ENCODE data around the gene MOCS3.

The MOCS3 gene

GRCh38 chr20:51003753-51004152, 45.1 kb downstream of the MOCS3 start:
- no peaks in the 10 kb centered on the region for H3K36me3 ChIP-seq (ENCODE audit: control insufficient read depth in 1 of 2, insufficient read depth in 2 of 2, low read depth in 1 of 2, low read length in 2 of 2)
- no peak overlapping the region for H2BK15ac ChIP-seq (ENCODE audit: low read depth, poor library complexity, severe bottlenecking)
- H3K4me3 ChIP-seq (ENCODE audit: insufficient read depth in 1 of 2, low read depth in 1 of 2, low read length in 2 of 2) = no peak overlapping the region
- H3K14ac ChIP-seq (ENCODE audit: low read length in 2 of 2) = no peak overlapping the region
- H3K79me1 ChIP-seq (replicated peaks; ENCODE audit: low read length, poor library complexity, severe bottlenecking) = no peaks in the 10 kb centered on the region
- no peak overlapping the region for H3K4me2 ChIP-seq (ENCODE audit: low read length, poor library complexity, severe bottlenecking)
- H3K9ac ChIP-seq (ENCODE audit: low read length) = no peak overlapping the region
- H3K27me3 ChIP-seq (ENCODE audit: control insufficient read depth in 1 of 2, insufficient read depth in 1 of 2, low read length in 2 of 2) = peaks cover 23 to 31% of the 10 kb centered on the region in 2 experiments
- H3K23ac ChIP-seq (ENCODE audit: low read length in 2 of 2) = no peak overlapping the region
- H3K4me1 ChIP-seq (ENCODE audit: control insufficient read depth, insufficient read depth, low read depth, low read length) = no peaks in the 10 kb centered on the region
- H2BK12ac ChIP-seq (ENCODE audit: low read length in 2 of 2) = no peak overlapping the region
- DNase-seq = no peak
- H2BK5ac ChIP-seq (ENCODE audit: low read depth, low read length, poor library complexity, severe bottlenecking) = no peak overlapping the region
- no peak overlapping the region for H2AK5ac ChIP-seq (ENCODE audit: low read length, severe bottlenecking)
- no peak overlapping the region for H2BK120ac ChIP-seq (ENCODE audit: low read depth, low read length)
- H3K18ac ChIP-seq (ENCODE audit: low read depth in 1 of 2, low read length in 2 of 2) = no peak overlapping the region
- WGBS = 94% methylated on average over 21 of the region's 21 CpGs
- H2AFZ ChIP-seq (ENCODE audit: low read depth, low read length) = no peak overlapping the region
- H3K9me3 ChIP-seq (ENCODE audit: control insufficient read depth, low read length) = no peaks in the 10 kb centered on the region
- H3K4ac ChIP-seq (ENCODE audit: low read depth in 1 of 2, low read length in 2 of 2) = no peak overlapping the region
- no peak overlapping the region for H4K91ac ChIP-seq (ENCODE audit: low read length)
- no peak overlapping the region for H4K8ac ChIP-seq (ENCODE audit: low read length)
- no peak overlapping the region for H3K27ac ChIP-seq (ENCODE audit: low read length, poor library complexity, severe bottlenecking)

GRCh38 chr20:51004305-51004727, 45.7 kb downstream of the MOCS3 start:
- no peaks in the 10 kb centered on the region for H3K9me3 ChIP-seq (ENCODE audit: control insufficient read depth, low read length)
- no peak overlapping the region for H2BK15ac ChIP-seq (ENCODE audit: low read depth, poor library complexity, severe bottlenecking)
- H3K4me3 ChIP-seq (ENCODE audit: insufficient read depth in 1 of 2, low read depth in 1 of 2, low read length in 2 of 2) = no peak overlapping the region
- H3K27ac ChIP-seq (ENCODE audit: low read length, poor library complexity, severe bottlenecking) = no peak overlapping the region
- no peaks in the 10 kb centered on the region for H3K36me3 ChIP-seq (ENCODE audit: control insufficient read depth in 1 of 2, insufficient read depth in 2 of 2, low read depth in 1 of 2, low read length in 2 of 2)
- WGBS = 97% methylated on average over 44 of the region's 44 CpGs
- H2AFZ ChIP-seq (ENCODE audit: low read depth, low read length) = no peak overlapping the region
- no peaks in the 10 kb centered on the region for H3K4me1 ChIP-seq (ENCODE audit: control insufficient read depth, insufficient read depth, low read depth, low read length)
- H2AK5ac ChIP-seq (ENCODE audit: low read length, severe bottlenecking) = no peak overlapping the region
- peaks cover 23 to 27% of the 10 kb centered on the region in 2 experiments for H3K27me3 ChIP-seq (ENCODE audit: control insufficient read depth in 1 of 2, insufficient read depth in 1 of 2, low read length in 2 of 2)
- no peak overlapping the region for H2BK5ac ChIP-seq (ENCODE audit: low read depth, low read length, poor library complexity, severe bottlenecking)
- H3K79me1 ChIP-seq (replicated peaks; ENCODE audit: low read length, poor library complexity, severe bottlenecking) = no peaks in the 10 kb centered on the region
- DNase-seq = no peak
- H2BK120ac ChIP-seq (ENCODE audit: low read depth, low read length) = no peak overlapping the region
- no peak overlapping the region for H3K9ac ChIP-seq (ENCODE audit: low read length)
- no peak overlapping the region for H3K14ac ChIP-seq (ENCODE audit: low read length in 2 of 2)
- no peak overlapping the region for H3K23ac ChIP-seq (ENCODE audit: low read length in 2 of 2)
- no peak overlapping the region for H4K91ac ChIP-seq (ENCODE audit: low read length)
- no peak overlapping the region for H4K8ac ChIP-seq (ENCODE audit: low read length)
- no peak overlapping the region for H3K18ac ChIP-seq (ENCODE audit: low read depth in 1 of 2, low read length in 2 of 2)
- no peak overlapping the region for H2BK12ac ChIP-seq (ENCODE audit: low read length in 2 of 2)
- no peak overlapping the region for H3K4ac ChIP-seq (ENCODE audit: low read depth in 1 of 2, low read length in 2 of 2)
- H3K4me2 ChIP-seq (ENCODE audit: low read length, poor library complexity, severe bottlenecking) = no peak overlapping the region

- no peak overlapping the region for H3K4me3 ChIP-seq (ENCODE audit: insufficient read depth in 1 of 2, low read depth in 1 of 2, low read length in 2 of 2)
- no peak overlapping the region for H2AFZ ChIP-seq (ENCODE audit: low read depth, low read length)
- H2BK12ac ChIP-seq (ENCODE audit: low read length in 2 of 2) = no peak overlapping the region
- no peak overlapping the region for H4K8ac ChIP-seq (ENCODE audit: low read length)
- H3K18ac ChIP-seq (ENCODE audit: low read depth in 1 of 2, low read length in 2 of 2) = no peak overlapping the region
- 97% methylated on average over 9 of the region's 9 CpGs for WGBS
- H2AK5ac ChIP-seq (ENCODE audit: low read length, severe bottlenecking) = no peak overlapping the region
- no peak overlapping the region for H2BK15ac ChIP-seq (ENCODE audit: low read depth, poor library complexity, severe bottlenecking)
- no peaks in the 10 kb centered on the region for H3K4me1 ChIP-seq (ENCODE audit: control insufficient read depth, insufficient read depth, low read depth, low read length)
- no peak overlapping the region for H3K4me2 ChIP-seq (ENCODE audit: low read length, poor library complexity, severe bottlenecking)
- no peak overlapping the region for H2BK5ac ChIP-seq (ENCODE audit: low read depth, low read length, poor library complexity, severe bottlenecking)
- H3K79me1 ChIP-seq (replicated peaks; ENCODE audit: low read length, poor library complexity, severe bottlenecking) = no peaks in the 10 kb centered on the region
- no peak overlapping the region for H3K9ac ChIP-seq (ENCODE audit: low read length)
- no peaks in the 10 kb centered on the region for H3K9me3 ChIP-seq (ENCODE audit: control insufficient read depth, low read length)
- no peak overlapping the region for H3K27ac ChIP-seq (ENCODE audit: low read length, poor library complexity, severe bottlenecking)
- no peak for DNase-seq
- H3K36me3 ChIP-seq (ENCODE audit: control insufficient read depth in 1 of 2, insufficient read depth in 2 of 2, low read depth in 1 of 2, low read length in 2 of 2) = no peaks in the 10 kb centered on the region
- no peak overlapping the region for H3K4ac ChIP-seq (ENCODE audit: low read depth in 1 of 2, low read length in 2 of 2)
- H4K91ac ChIP-seq (ENCODE audit: low read length) = no peak overlapping the region
- H3K14ac ChIP-seq (ENCODE audit: low read length in 2 of 2) = no peak overlapping the region
- H3K23ac ChIP-seq (ENCODE audit: low read length in 2 of 2) = no peak overlapping the region
- H3K27me3 ChIP-seq (ENCODE audit: control insufficient read depth in 1 of 2, insufficient read depth in 1 of 2, low read length in 2 of 2) = peaks cover 21 to 25% of the 10 kb centered on the region in 2 experiments
- no peak overlapping the region for H2BK120ac ChIP-seq (ENCODE audit: low read depth, low read length)
Measured at GRCh38 chr20:51004781-51005180, 46.2 kb downstream of the MOCS3 start.

- 96% methylated on average over 7 of the region's 7 CpGs for WGBS
- H3K9ac ChIP-seq (ENCODE audit: low read length) = no peak overlapping the region
Measured at GRCh38 chr20:51005214-51005613, 46.6 kb downstream of the MOCS3 start.

More at GRCh38 chr20:51005214-51005613, 46.6 kb downstream of the MOCS3 start:
- H3K27ac ChIP-seq (ENCODE audit: low read length, poor library complexity, severe bottlenecking) = no peak overlapping the region
- no peak for DNase-seq
- no peak overlapping the region for H2AK5ac ChIP-seq (ENCODE audit: low read length, severe bottlenecking)
- H3K27me3 ChIP-seq (ENCODE audit: control insufficient read depth in 1 of 2, insufficient read depth in 1 of 2, low read length in 2 of 2) = peaks cover 16 to 20% of the 10 kb centered on the region in 2 experiments
- H3K36me3 ChIP-seq (ENCODE audit: control insufficient read depth in 1 of 2, insufficient read depth in 2 of 2, low read depth in 1 of 2, low read length in 2 of 2) = no peaks in the 10 kb centered on the region
- H3K4ac ChIP-seq (ENCODE audit: low read depth in 1 of 2, low read length in 2 of 2) = no peak overlapping the region
- H2BK5ac ChIP-seq (ENCODE audit: low read depth, low read length, poor library complexity, severe bottlenecking) = no peak overlapping the region
- no peak overlapping the region for H2BK15ac ChIP-seq (ENCODE audit: low read depth, poor library complexity, severe bottlenecking)
- no peak overlapping the region for H3K18ac ChIP-seq (ENCODE audit: low read depth in 1 of 2, low read length in 2 of 2)
- H3K4me3 ChIP-seq (ENCODE audit: insufficient read depth in 1 of 2, low read depth in 1 of 2, low read length in 2 of 2) = no peak overlapping the region
- H3K4me1 ChIP-seq (ENCODE audit: control insufficient read depth, insufficient read depth, low read depth, low read length) = no peaks in the 10 kb centered on the region
- no peak overlapping the region for H4K8ac ChIP-seq (ENCODE audit: low read length)
- H3K79me1 ChIP-seq (replicated peaks; ENCODE audit: low read length, poor library complexity, severe bottlenecking) = no peaks in the 10 kb centered on the region
- no peak overlapping the region for H3K23ac ChIP-seq (ENCODE audit: low read length in 2 of 2)
- no peak overlapping the region for H2BK12ac ChIP-seq (ENCODE audit: low read length in 2 of 2)
- H2BK120ac ChIP-seq (ENCODE audit: low read depth, low read length) = no peak overlapping the region
- H3K4me2 ChIP-seq (ENCODE audit: low read length, poor library complexity, severe bottlenecking) = no peak overlapping the region
- no peaks in the 10 kb centered on the region for H3K9me3 ChIP-seq (ENCODE audit: control insufficient read depth, low read length)
- no peak overlapping the region for H4K91ac ChIP-seq (ENCODE audit: low read length)
- H2AFZ ChIP-seq (ENCODE audit: low read depth, low read length) = no peak overlapping the region
- no peak overlapping the region for H3K14ac ChIP-seq (ENCODE audit: low read length in 2 of 2)

Data from mesenchymal stem cell (in vitro differentiated cells and primary cell).